DOHH2 (cell line): ENCODE data around the gene PKNOX1.

ENCODE experiments used
- H3F3A ChIP-seq: fragments of 200-600 bp; sonication (generic), shearing (Covaris generic); 2 replicates; pipeline ENCODE4 v1.6.0; 2016; ENCODE audit warnings: antibody characterized with exemption, mild to moderate bottlenecking; ENCODE audit not compliant: control insufficient read depth, insufficient read depth
- H3K27ac ChIP-seq: fragments of 200-600 bp; sonication (generic); 2 replicates; pipeline ENCODE4 v1.5.1; 2014; ENCODE audit warnings: low read depth, mild to moderate bottlenecking, low read length, moderate library complexity
- H3K27me3 ChIP-seq: fragments of 200-600 bp; sonication (generic); 2 replicates; pipeline ENCODE4 v1.6.1; 2014; ENCODE audit warnings: mild to moderate bottlenecking, low read length, mixed read lengths; ENCODE audit not compliant: control insufficient read depth
- H3K36me3 ChIP-seq: fragments of 200-600 bp; sonication (generic); 2 replicates; pipeline ENCODE4 v1.6.1; 2014; ENCODE audit warnings: mild to moderate bottlenecking, low read length, moderate library complexity, mixed read lengths; ENCODE audit not compliant: control insufficient read depth
- H3K4me1 ChIP-seq: fragments of 200-600 bp; sonication (generic); 2 replicates; pipeline ENCODE4 v1.6.1; 2014; ENCODE audit warnings: mild to moderate bottlenecking, low read length, mixed read lengths; ENCODE audit not compliant: control insufficient read depth
- H3K4me2 ChIP-seq: fragments of 200-600 bp; sonication (generic); 2 replicates; pipeline ENCODE4 v1.6.0; 2014; ENCODE audit warnings: mild to moderate bottlenecking, low read length, moderate library complexity
- H3K4me3 ChIP-seq: fragments of 200-600 bp; sonication (generic); 2 replicates; pipeline ENCODE4 v1.5.1; 2014; ENCODE audit warnings: mild to moderate bottlenecking, low read length, mixed read lengths
- H3K79me2 ChIP-seq: fragments of 200-600 bp; sonication (generic); 2 replicates; pipeline ENCODE4 v1.6.1; 2014; ENCODE audit warnings: mild to moderate bottlenecking, low read length, mixed read lengths; ENCODE audit not compliant: control insufficient read depth
- H3K9me2 ChIP-seq: fragments of 200-600 bp; sonication (generic); replicated peaks from 2 replicates; pipeline ENCODE4 v1.6.1; 2014; ENCODE audit warnings: mild to moderate bottlenecking, low read length, mixed read lengths; ENCODE audit not compliant: control insufficient read depth
- H3K9me3 ChIP-seq: fragments of 200-600 bp; sonication (generic); 2 replicates; pipeline ENCODE4 v1.6.1; 2014; ENCODE audit warnings: antibody characterized with exemption, low read length, mixed read lengths; ENCODE audit not compliant: control insufficient read depth, insufficient read depth
- H4K20me1 ChIP-seq: fragments of 200-600 bp; sonication (generic); 2 replicates; pipeline ENCODE4 v1.6.0; 2014; ENCODE audit warnings: low read depth, mild to moderate bottlenecking, antibody characterized with exemption, low read length, moderate library complexity; ENCODE audit not compliant: control insufficient read depth, insufficient read depth
- EZH2phosphoT487 ChIP-seq: fragments of 200-600 bp; sonication (generic); IDR thresholded peaks from 2 replicates; pipeline ENCODE4 v1.6.1; 2017; ENCODE audit warnings: borderline replicate concordance, mild to moderate bottlenecking, antibody characterized with exemption, low read length, moderate library complexity, mixed read lengths
- TF ChIP-seq, protein P1 (sequence below): fragments of 200-600 bp; sonication (generic); IDR thresholded peaks from one replicate; pipeline ENCODE4 v1.5.1; 2014; ENCODE audit warnings: antibody characterized with exemption, mild to moderate bottlenecking, low read depth, low read length; ENCODE audit not compliant: poor library complexity, severe bottlenecking

PKNOX1 gene

DNA sequence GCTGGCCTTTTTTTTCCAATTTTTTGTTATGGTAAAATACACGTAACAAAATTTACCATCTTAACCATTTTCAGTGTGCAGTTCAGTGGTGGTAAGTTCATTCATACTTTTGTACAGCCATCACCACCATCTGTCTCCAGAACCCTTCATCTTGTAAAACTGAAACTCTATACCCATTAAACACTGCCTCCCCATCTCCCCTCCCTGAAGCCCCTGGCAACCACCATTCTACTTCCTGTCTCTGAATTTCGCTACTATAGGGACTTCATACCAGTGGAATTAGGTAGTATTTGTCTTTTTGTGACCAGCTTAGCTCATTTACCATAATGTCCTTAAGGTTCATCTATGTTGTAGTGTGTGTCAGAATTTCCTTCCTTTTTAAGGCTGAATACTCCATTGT lies 8.7 kb downstream of the PKNOX1 start:
- H3K9me2 ChIP-seq: no peaks in the 10 kb centered on the region
- H3K36me3 ChIP-seq: peaks cover 8% of the 10 kb centered on the region
- no peak overlapping the region for H3K27ac ChIP-seq
- no peak overlapping the region for H3K4me2 ChIP-seq
- H3K27me3 ChIP-seq: no peaks in the 10 kb centered on the region
- H4K20me1 ChIP-seq: peaks cover 7% of the 10 kb centered on the region; the same call in 1 of the 2 replicates
- peaks cover 4% of the 10 kb centered on the region; the same call in 1 of the 2 replicates for H3F3A ChIP-seq
- no peak for TF ChIP-seq EZH2phosphoT487
- TF ChIP-seq, protein P1, sequence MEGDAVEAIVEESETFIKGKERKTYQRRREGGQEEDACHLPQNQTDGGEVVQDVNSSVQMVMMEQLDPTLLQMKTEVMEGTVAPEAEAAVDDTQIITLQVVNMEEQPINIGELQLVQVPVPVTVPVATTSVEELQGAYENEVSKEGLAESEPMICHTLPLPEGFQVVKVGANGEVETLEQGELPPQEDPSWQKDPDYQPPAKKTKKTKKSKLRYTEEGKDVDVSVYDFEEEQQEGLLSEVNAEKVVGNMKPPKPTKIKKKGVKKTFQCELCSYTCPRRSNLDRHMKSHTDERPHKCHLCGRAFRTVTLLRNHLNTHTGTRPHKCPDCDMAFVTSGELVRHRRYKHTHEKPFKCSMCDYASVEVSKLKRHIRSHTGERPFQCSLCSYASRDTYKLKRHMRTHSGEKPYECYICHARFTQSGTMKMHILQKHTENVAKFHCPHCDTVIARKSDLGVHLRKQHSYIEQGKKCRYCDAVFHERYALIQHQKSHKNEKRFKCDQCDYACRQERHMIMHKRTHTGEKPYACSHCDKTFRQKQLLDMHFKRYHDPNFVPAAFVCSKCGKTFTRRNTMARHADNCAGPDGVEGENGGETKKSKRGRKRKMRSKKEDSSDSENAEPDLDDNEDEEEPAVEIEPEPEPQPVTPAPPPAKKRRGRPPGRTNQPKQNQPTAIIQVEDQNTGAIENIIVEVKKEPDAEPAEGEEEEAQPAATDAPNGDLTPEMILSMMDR: no peak
- peaks cover 34% of the 10 kb centered on the region for H3K4me1 ChIP-seq
- H3K9me3 ChIP-seq: no peaks in the 10 kb centered on the region
- no peak overlapping the region for H3K4me3 ChIP-seq
- H3K79me2 ChIP-seq: peaks cover 76% of the 10 kb centered on the region

DNA sequence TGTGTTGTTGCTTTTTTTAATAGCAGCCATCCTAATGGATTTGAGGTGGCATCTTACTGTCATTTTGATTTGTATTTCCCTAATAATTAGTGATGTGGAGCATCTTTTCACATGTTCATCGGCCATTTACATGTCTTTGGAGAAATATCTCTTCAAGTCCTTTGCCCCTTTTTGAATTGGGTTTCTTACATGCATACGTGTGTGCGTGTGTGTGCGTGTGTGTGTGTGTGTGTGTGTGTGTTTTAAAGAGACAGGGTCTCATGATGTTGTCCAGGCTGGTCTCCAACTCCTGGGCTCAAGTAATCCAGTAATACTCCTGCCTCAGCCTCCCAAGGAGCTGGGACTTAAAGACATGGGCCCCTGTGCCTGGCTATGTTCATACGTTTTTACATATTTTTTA lies 9.5 kb downstream of the PKNOX1 start:
- no peak for TF ChIP-seq EZH2phosphoT487
- TF ChIP-seq, protein P1: no peak
- Histone ChIP-seq H3K4me2 (no peak overlapping the region), H4K20me1 (peaks cover 7% of the 10 kb centered on the region; the same call in 1 of the 2 replicates), H3K79me2 (peaks cover 77% of the 10 kb centered on the region), H3K36me3 (peaks cover 6% of the 10 kb centered on the region), H3F3A (peaks cover 4% of the 10 kb centered on the region; the same call in 1 of the 2 replicates), H3K27ac (no peak overlapping the region), H3K27me3 (no peaks in the 10 kb centered on the region), H3K9me2 (no peaks in the 10 kb centered on the region), H3K9me3 (no peaks in the 10 kb centered on the region), H3K4me1 (peaks cover 32% of the 10 kb centered on the region), H3K4me3 (no peak overlapping the region)

DNA sequence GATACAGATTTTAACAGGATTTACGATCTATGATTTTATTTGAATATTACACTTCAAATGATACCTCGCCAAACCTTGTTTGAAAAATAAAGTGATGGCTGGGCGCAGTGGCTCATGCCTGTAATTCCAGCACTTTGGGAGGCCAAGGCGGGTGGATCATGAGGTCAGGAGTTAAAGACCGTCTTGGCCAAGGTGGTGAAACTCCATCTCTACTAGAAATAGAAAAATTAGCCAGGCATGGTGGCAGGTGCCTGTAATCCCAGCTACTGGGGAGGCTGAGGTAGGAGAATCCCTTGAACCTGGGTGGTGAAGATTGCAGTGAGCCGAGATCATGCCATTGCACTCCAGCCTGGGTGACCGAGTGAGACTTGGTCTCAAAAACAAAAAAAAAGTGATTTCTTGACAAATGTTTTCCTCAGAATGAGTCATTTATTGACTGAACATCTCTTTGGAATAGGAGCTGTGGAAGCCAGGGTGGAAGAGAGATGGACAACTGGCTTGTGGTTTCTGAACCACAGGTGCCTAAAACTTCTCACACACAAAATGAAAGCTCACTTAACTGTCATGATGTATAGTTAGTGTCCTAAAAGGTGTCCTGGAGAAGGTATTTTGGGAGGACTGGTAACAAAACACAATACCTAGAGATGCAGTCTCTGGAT lies 11.9 kb downstream of the PKNOX1 start:
- Histone ChIP-seq H3K36me3 (no peaks in the 10 kb centered on the region), H3K4me2 (no peak overlapping the region), H3K9me2 (no peaks in the 10 kb centered on the region), H3K27me3 (no peaks in the 10 kb centered on the region), H3F3A (no peaks in the 10 kb centered on the region; the same call in 1 of the 2 replicates), H3K79me2 (peaks cover 63% of the 10 kb centered on the region), H3K4me1 (peaks cover 18% of the 10 kb centered on the region), H3K27ac (no peak overlapping the region), H3K4me3 (no peak overlapping the region), H4K20me1 (no peaks in the 10 kb centered on the region), H3K9me3 (no peaks in the 10 kb centered on the region)
- TF ChIP-seq, protein P1: no peak
- TF ChIP-seq EZH2phosphoT487: no peak
